GM12873 (cell line): Measurements from ENCODE around the gene PTPRE.

ENCODE experiments used
- CTCF ChIP-seq: IDR thresholded peaks from 2 replicates; pipeline ENCODE4 v1.5.1; 2012; ENCODE audit warnings: low read depth, mild to moderate bottlenecking, moderate library complexity, low read length, control low read depth; ENCODE audit not compliant: insufficient read depth; ENCODE audit errors: missing control alignments

Gene PTPRE

DNA sequence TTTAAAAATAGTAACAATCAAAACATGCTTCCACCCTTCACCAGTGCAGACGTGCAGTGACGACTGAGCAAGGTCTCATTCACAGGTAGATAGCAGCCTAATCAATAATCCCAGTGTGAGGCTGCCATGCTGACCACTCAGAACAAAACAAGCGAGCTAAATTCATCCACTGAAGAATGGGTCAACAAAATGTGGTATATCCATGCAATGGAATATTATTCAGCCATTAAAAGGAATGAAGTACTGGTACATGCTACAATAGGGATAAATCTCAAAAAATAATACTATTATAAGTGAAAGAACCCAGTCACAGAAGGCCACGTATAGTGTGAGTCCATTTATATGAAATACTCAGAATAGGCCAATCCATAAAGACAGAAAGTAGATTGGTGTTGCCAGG lies 74.0 kb downstream of the PTPRE start:
- no peak for TF ChIP-seq CTCF

DNA sequence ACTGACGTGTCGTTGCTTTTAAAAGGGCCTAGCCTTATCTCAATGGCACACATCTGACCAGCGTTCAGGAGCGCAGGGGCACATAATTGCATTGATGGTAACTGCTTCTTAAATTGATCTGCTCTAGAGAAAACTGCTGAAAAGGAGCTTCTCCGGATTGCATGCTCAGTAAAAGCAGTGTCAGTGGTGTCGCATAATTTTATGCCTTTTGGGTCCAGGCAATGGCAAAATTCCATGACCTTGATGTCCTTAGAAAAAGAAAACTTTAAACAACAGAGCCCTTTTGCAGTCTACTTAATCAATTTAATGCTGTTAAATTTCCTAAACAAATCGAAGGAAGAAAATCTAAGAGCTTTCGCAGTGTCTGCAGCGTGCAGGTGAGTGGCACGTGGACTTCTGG lies 75.7 kb downstream of the PTPRE start:
- no peak for TF ChIP-seq CTCF

GRCh38 chr10:127983344-127984100 lies 76.6 kb downstream of the PTPRE start:
- TF ChIP-seq CTCF = no peak

DNA sequence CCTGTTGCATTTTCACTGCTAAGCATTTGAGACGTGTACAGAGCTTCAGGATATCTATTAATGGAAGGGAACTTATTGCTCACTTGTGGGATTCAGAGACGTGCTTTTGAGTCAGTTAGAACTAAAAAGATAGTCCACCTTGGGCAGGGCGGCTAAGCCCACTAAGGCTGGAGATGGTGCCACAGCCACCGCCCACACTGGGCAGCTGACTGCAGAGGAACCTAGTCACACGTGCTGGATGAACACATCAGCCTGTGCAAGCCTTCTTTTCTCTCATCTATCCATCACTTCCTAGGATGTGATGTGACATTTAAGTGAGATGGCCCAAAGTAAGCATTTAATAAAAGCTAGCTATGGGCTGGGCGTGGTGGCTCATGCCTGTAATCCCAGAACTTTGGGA lies 78.0 kb downstream of the PTPRE start:
- no peak for TF ChIP-seq CTCF

DNA sequence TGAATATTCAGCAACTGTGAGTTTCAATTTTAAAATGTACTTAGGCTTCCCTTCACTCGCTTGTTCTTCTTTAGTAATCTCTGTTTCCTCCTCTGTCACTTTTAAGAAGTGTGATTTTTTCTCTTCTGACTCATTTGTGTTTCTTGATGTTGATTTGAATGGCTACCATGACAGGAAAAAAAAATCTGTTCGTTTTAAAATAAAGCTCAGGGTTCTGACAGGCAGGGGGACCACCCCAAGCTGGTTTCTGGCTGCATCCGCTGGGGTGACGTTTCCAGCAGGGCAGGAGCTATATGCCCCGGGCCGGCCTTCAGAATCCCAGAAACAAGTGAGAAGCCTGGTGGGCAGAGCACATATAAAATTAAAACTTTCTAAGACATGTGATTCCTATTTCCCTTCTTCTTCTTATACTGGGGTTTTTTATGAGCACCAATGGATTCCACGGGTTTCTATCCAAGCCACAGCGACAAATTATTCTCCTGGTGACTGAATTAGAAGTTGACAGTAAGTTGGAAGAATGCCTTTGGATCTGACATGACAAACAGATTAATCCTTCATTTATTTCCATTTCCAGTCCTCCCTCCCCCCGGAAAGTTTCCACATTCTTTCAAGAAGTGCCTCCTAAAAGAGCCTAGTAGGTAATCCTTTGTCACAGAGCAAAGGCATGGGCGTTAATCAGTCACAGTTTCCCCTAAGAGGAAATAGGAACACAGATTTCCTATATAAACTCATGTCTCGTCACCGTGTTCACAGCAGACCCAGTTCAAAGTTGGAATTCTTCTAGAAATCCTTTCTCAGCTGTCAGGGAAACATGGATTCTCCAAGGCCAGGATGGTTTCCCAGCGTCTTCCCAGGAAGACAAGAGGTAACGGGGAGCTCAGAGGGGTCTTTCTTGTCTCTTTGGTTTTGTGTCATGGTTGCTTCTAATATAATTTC lies 79.9 kb downstream of the PTPRE start:
- TF ChIP-seq CTCF = no peak

- no peak for TF ChIP-seq CTCF
Observed at GRCh38 chr10:127987467-127988380, 80.8 kb downstream of the PTPRE start.
